ENCODE measurements around the gene PRPH2. TPM values are rescaled to one million over a fixed set of nuclear protein-coding genes. Genes with fewer than 3 reads are reported as not detected.
"Not testable (repeated sequence)": the region's sequence is repeated elsewhere in the genome, so short reads cannot be mapped to it uniquely, and the experiment has no call there.

PRPH2 gene
- polyA plus RNA-seq, 1 donor = 1.5 TPM

DNA sequence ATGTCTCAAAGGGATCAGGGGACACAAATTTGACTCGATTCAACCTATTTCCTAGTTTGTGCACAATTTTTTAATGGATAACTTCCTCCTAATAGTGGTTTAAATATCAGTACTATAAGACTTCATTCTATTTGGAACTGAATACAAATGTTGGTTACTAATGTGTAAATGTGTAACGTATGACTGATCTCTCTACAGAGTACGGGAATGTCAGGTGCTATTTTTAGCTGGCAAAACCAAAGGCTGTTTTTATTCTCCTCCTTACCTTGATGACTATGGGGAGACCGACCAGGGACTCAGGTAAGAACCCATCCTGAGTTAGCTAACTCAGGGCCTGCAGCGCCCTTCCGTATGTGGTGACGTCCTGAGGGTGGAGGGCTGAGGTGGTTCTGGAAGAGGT, 33.0 kb downstream of the PRPH2 start:
- WGBS (ENCODE audit: insufficient coverage, low lambda C conversion rate) = 100% methylated on average over 1 of the region's 7 CpGs
- peaks cover 10% of the 10 kb centered on the region for H3K9me3 ChIP-seq (ENCODE audit: control insufficient read depth, low read depth, low read length)
- no peaks in the 10 kb centered on the region for H3K4me1 ChIP-seq (ENCODE audit: control insufficient read depth, insufficient read depth, low read length)
- no peak for DNase-seq
- H3K36me3 ChIP-seq (ENCODE audit: control insufficient read depth, insufficient read depth, low read length) = peaks cover 72% of the 10 kb centered on the region
- no peak overlapping the region for H3K27ac ChIP-seq (ENCODE audit: low read length)
- no peak overlapping the region for H3K4me3 ChIP-seq (ENCODE audit: low read length)
- no peaks in the 10 kb centered on the region for H3K27me3 ChIP-seq (ENCODE audit: control insufficient read depth, insufficient read depth, low read length)

GRCh38 chr6:42688281-42688680, 34.1 kb downstream of the PRPH2 start:
- H3K9me3 ChIP-seq (ENCODE audit: control insufficient read depth, low read depth, low read length) = peaks cover 10% of the 10 kb centered on the region
- no peaks in the 10 kb centered on the region for H3K4me1 ChIP-seq (ENCODE audit: control insufficient read depth, insufficient read depth, low read length)
- H3K36me3 ChIP-seq (ENCODE audit: control insufficient read depth, insufficient read depth, low read length) = peaks cover 70% of the 10 kb centered on the region
- no peak overlapping the region for H3K4me3 ChIP-seq (ENCODE audit: low read length)
- H3K27me3 ChIP-seq (ENCODE audit: control insufficient read depth, insufficient read depth, low read length) = no peaks in the 10 kb centered on the region
- no peak for DNase-seq
- WGBS (ENCODE audit: insufficient coverage, low lambda C conversion rate) = no CpG with 5 or more reads among the region's 3 CpGs
- no peak overlapping the region for H3K27ac ChIP-seq (ENCODE audit: low read length)

DNA sequence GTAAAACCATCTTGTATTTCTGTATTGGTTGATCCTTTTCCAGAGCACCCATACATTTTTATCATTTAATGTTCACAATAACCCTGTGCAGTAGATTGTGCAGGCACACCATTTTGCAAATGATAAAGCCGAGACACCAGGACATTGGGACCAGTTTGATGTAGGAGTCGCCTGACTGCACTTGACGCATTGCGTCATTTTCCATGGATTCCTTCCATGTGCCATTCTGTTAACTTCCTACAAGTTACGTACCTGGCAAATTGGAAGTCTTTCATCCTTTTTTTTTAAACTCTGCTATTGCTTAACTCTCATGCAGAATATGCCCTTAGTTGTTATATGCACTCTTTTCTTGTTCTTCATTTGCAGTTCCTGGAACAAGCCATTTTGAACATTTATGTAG, 43.0 kb downstream of the PRPH2 start:
- Histone ChIP-seq H3K9me3 (ENCODE audit: control insufficient read depth, low read depth, low read length) (no peaks in the 10 kb centered on the region), H3K4me1 (ENCODE audit: control insufficient read depth, insufficient read depth, low read length) (no peaks in the 10 kb centered on the region), H3K4me3 (ENCODE audit: low read length) (no peak overlapping the region), H3K36me3 (ENCODE audit: control insufficient read depth, insufficient read depth, low read length) (peaks cover 68% of the 10 kb centered on the region), H3K27ac (ENCODE audit: low read length) (no peak overlapping the region), H3K27me3 (ENCODE audit: control insufficient read depth, insufficient read depth, low read length) (no peaks in the 10 kb centered on the region)
- no peak for DNase-seq
- 100% methylated on average over 3 of the region's 5 CpGs for WGBS (ENCODE audit: insufficient coverage, low lambda C conversion rate)

DNA sequence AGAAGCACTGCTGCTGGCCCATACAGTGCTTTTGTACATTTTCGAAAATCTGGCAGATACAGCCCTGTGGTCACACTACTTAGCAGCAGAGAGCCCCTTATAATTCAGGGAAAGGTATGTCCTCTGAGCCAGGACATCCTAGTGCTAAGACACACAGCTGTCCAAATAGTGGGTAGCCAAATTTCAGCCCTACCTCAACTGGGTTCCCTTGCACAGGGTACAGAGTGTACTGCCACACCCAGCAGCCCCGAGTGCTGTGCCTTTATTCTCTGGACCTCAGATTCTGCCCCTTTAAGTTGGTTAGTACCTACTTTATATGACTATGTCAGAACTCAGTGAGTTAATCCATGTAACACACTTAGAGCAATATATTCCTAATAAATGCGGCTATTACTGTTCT, 47.6 kb downstream of the PRPH2 start:
- Histone ChIP-seq H3K27ac (ENCODE audit: low read length) (no peak overlapping the region), H3K9me3 (ENCODE audit: control insufficient read depth, low read depth, low read length) (no peaks in the 10 kb centered on the region), H3K27me3 (ENCODE audit: control insufficient read depth, insufficient read depth, low read length) (no peaks in the 10 kb centered on the region), H3K4me3 (ENCODE audit: low read length) (no peak overlapping the region), H3K4me1 (ENCODE audit: control insufficient read depth, insufficient read depth, low read length) (no peaks in the 10 kb centered on the region), H3K36me3 (ENCODE audit: control insufficient read depth, insufficient read depth, low read length) (peaks cover 71% of the 10 kb centered on the region)
- WGBS (ENCODE audit: insufficient coverage, low lambda C conversion rate) = no CpG with 5 or more reads among the region's 3 CpGs
- DNase-seq = no peak

DNA sequence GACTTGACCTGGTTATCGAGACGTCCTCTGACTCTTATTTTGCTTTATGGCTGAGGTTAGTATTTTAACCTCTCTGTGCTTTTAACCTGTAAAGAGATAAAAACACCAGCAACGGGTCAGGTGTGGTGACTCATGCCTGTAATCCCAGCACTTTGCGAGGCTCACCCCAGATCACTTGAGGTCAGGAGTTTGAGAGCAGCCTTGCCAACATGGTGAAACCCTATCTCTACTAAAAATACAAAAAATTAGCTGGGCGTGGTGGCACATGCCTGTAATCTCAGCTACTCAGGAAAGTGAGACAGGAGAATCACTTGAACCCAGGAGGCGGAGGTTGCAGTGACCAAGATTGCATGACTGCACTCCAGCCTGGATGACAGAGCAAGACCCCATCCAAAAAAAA, 48.0 kb downstream of the PRPH2 start:
- peaks cover 73% of the 10 kb centered on the region for H3K36me3 ChIP-seq (ENCODE audit: control insufficient read depth, insufficient read depth, low read length)
- no CpG with 5 or more reads among the region's 6 CpGs for WGBS (ENCODE audit: insufficient coverage, low lambda C conversion rate)

DNA sequence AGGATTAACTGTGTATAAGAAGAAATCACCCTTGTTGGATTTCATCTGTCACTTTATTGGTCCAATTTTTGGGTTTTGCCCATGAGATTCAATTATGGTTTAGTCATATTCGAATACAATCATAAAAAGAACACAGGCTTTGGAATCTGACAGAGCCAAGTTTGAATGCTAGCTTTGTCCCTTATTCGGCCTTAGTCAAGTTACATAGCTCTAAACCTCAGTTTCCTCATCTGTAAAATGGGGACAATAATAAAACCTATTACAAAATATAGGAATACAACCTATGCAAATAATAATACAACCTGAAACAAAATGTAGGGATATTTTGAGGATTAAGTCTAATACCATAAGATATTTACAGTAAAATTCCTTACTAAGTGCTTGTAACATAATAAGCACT, 57.7 kb downstream of the PRPH2 start:
- WGBS (ENCODE audit: insufficient coverage, low lambda C conversion rate) = no CpG with 5 or more reads among the region's 2 CpGs
- no peak overlapping the region for H3K27ac ChIP-seq (ENCODE audit: low read length)
- no peaks in the 10 kb centered on the region for H3K4me1 ChIP-seq (ENCODE audit: control insufficient read depth, insufficient read depth, low read length)
- peaks cover 59% of the 10 kb centered on the region for H3K36me3 ChIP-seq (ENCODE audit: control insufficient read depth, insufficient read depth, low read length)
- H3K27me3 ChIP-seq (ENCODE audit: control insufficient read depth, insufficient read depth, low read length) = no peaks in the 10 kb centered on the region
- no peak for DNase-seq
- no peaks in the 10 kb centered on the region for H3K9me3 ChIP-seq (ENCODE audit: control insufficient read depth, low read depth, low read length)
- H3K4me3 ChIP-seq (ENCODE audit: low read length) = no peak overlapping the region

More for the DNA sequence above, 48.0 kb downstream of the PRPH2 start:
- DNase-seq = peak; percentile 37 to 49
- not testable (repeated sequence) for H3K27ac ChIP-seq (ENCODE audit: low read length); H3K9me3 ChIP-seq (ENCODE audit: control insufficient read depth, low read depth, low read length); H3K4me3 ChIP-seq (ENCODE audit: low read length); H3K4me1 ChIP-seq (ENCODE audit: control insufficient read depth, insufficient read depth, low read length); H3K27me3 ChIP-seq (ENCODE audit: control insufficient read depth, insufficient read depth, low read length)

GRCh38 chr6:42661540-42662153, 60.8 kb downstream of the PRPH2 start:
- Histone ChIP-seq H3K36me3 (ENCODE audit: control insufficient read depth, insufficient read depth, low read length) (peaks cover 54% of the 10 kb centered on the region), H3K27ac (ENCODE audit: low read length) (no peak overlapping the region), H3K4me3 (ENCODE audit: low read length) (no peak overlapping the region), H3K9me3 (ENCODE audit: control insufficient read depth, low read depth, low read length) (no peaks in the 10 kb centered on the region), H3K27me3 (ENCODE audit: control insufficient read depth, insufficient read depth, low read length) (no peaks in the 10 kb centered on the region), H3K4me1 (ENCODE audit: control insufficient read depth, insufficient read depth, low read length) (no peaks in the 10 kb centered on the region)
- DNase-seq = peak; percentile 45 to 56
- WGBS (ENCODE audit: insufficient coverage, low lambda C conversion rate) = 0% methylated on average over 2 of the region's 5 CpGs

DNA sequence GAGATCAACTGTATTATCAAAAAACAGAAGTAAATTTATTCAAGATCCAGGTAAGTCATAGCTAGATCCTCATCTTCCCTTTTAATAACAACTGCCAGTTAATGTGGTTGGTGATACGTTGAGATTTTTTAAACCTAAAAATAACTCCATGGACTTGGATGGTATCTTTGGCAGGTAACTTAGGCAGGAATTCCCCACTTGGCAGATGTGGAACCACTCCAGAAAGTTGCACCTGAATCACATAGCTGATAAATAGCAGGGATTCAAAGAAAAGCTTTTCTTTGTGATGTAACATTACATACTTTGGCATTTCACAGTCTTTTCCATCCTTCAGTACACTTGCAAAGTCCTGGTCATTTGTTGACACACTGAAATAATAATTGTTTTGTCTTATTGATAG, 62.6 kb downstream of the PRPH2 start:
- Histone ChIP-seq H3K27ac (ENCODE audit: low read length) (no peak overlapping the region), H3K4me3 (ENCODE audit: low read length) (no peak overlapping the region), H3K36me3 (ENCODE audit: control insufficient read depth, insufficient read depth, low read length) (peaks cover 47% of the 10 kb centered on the region), H3K27me3 (ENCODE audit: control insufficient read depth, insufficient read depth, low read length) (no peaks in the 10 kb centered on the region), H3K4me1 (ENCODE audit: control insufficient read depth, insufficient read depth, low read length) (no peaks in the 10 kb centered on the region), H3K9me3 (ENCODE audit: control insufficient read depth, low read depth, low read length) (no peaks in the 10 kb centered on the region)
- no peak for DNase-seq
- no CpG with 5 or more reads among the region's 1 CpG for WGBS (ENCODE audit: insufficient coverage, low lambda C conversion rate)

GRCh38 chr6:42653851-42654250, 68.5 kb downstream of the PRPH2 start:
- Histone ChIP-seq H3K4me3 (ENCODE audit: low read length) (no peak overlapping the region), H3K27me3 (ENCODE audit: control insufficient read depth, insufficient read depth, low read length) (no peaks in the 10 kb centered on the region), H3K36me3 (ENCODE audit: control insufficient read depth, insufficient read depth, low read length) (peaks cover 45% of the 10 kb centered on the region), H3K27ac (ENCODE audit: low read length) (no peak overlapping the region), H3K9me3 (ENCODE audit: control insufficient read depth, low read depth, low read length) (no peaks in the 10 kb centered on the region), H3K4me1 (ENCODE audit: control insufficient read depth, insufficient read depth, low read length) (no peaks in the 10 kb centered on the region)
- no peak for DNase-seq
- no CpG with 5 or more reads among the region's 5 CpGs for WGBS (ENCODE audit: insufficient coverage, low lambda C conversion rate)

DNA sequence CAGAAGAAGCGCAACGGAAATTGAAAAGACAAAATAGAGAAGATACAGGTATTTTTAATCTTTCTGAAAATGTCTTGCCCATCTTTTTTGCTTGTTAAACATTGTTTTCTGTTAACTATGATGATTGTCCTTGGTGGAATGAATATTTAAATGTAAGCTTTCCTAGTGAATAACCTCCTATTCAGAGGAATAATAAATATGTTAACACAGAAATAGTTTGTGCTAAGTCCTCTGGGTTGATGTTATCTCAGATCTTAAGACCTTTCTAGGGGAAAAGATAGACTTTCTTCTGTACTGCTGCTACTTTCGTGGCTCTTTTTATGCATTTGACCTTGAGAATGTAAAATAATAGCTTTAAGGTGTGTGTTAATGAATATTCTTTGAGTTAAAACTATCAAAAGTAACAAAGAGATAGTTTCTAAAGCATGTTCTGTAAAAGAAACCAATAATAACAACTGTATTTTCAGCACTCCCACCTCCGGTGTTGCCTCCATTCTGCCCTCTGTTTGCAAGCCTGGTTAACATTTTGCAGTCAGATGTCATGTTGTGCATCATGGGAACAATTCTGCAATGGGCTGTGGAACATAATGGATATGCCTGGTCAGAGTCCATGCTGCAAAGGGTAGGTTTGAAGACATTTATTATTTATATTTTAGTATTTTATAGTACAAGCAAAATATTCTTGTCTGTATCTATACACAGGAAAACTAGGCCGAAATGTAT, 70.2 kb downstream of the PRPH2 start:
- Histone ChIP-seq H3K9me3 (ENCODE audit: control insufficient read depth, low read depth, low read length) (no peaks in the 10 kb centered on the region), H3K27me3 (ENCODE audit: control insufficient read depth, insufficient read depth, low read length) (no peaks in the 10 kb centered on the region), H3K27ac (ENCODE audit: low read length) (no peak overlapping the region), H3K4me1 (ENCODE audit: control insufficient read depth, insufficient read depth, low read length) (no peaks in the 10 kb centered on the region), H3K4me3 (ENCODE audit: low read length) (no peak overlapping the region), H3K36me3 (ENCODE audit: control insufficient read depth, insufficient read depth, low read length) (peaks cover 43% of the 10 kb centered on the region)
- 100% methylated on average over 3 of the region's 5 CpGs for WGBS (ENCODE audit: insufficient coverage, low lambda C conversion rate)
- DNase-seq = peak in 1 of 2 donors; percentile 23
